K562 (cell line): ENCODE measurements around the gene VPS45. TPM values are rescaled to one million over a fixed set of nuclear protein-coding genes. Genes with fewer than 3 reads are reported as not detected.

Experiments used
- CTCFL ChIP-seq: IDR thresholded peaks from 2 replicates; pipeline ENCODE4 v1.6.1; 2011; ENCODE audit warnings: borderline replicate concordance, low read depth, mild to moderate bottlenecking, moderate library complexity, low read length; ENCODE audit not compliant: insufficient read depth, poor library complexity, severe bottlenecking
- EP400 ChIP-seq: fragments of 450-650 bp; IDR thresholded peaks from 2 replicates; pipeline ENCODE4 v1.6.1; 2017; ENCODE audit warnings: antibody characterized with exemption, mild to moderate bottlenecking, moderate library complexity
- HDAC2 ChIP-seq: fragments of 450-650 bp; IDR thresholded peaks from 2 replicates; pipeline ENCODE4 v1.6.1; 2016; ENCODE audit warnings: mild to moderate bottlenecking
- POLR2A ChIP-seq: fragments of 450-650 bp; conservative IDR thresholded peaks from 2 replicates; pipeline ENCODE4 v1.6.1; 2016
- POU5F1 ChIP-seq: fragments of 150-350 bp; IDR thresholded peaks from 2 replicates; pipeline ENCODE4 v1.6.1; 2014; ENCODE audit warnings: borderline replicate concordance, low read length, low read depth, mild to moderate bottlenecking; ENCODE audit not compliant: partially characterized antibody
- ZNF197 ChIP-seq: fragments of 200-800 bp; sonication (Bioruptor generic); IDR thresholded peaks from 2 replicates; pipeline ENCODE4 v1.6.1; 2016; ENCODE audit warnings: low read depth, missing genetic modification characterization, missing compliant biosample characterization
- ZNF395 ChIP-seq: fragments of 200-800 bp; sonication (Bioruptor generic); IDR thresholded peaks from 2 replicates; pipeline ENCODE4 v1.6.1; 2017; ENCODE audit warnings: missing genetic modification characterization, missing compliant biosample characterization
- polyA plus RNA-seq, 8 experiments: library from polyadenylated mRNA; depleted of rRNA in 4 of 8; stranded (reverse) in 5 of 8; unstranded in 3 of 8; fragments of >200 nt; fragmentation: Nextera tagmentation in 2 of 8; fragmentation: Illumina TruSeq in 1 of 8; extraction: Ambion mirVana in 2 of 8; extraction: Trizol in 1 of 8; gene quantifications; 2 replicates each; pipeline versions ENCODE4 v1.2.1 to v1.2.3, GENCODE V29; 2011 to 2014; ENCODE audit warnings: inconsistent platforms in 1 of 8, missing spikeins in 1 of 8
- total RNA-seq, 7 experiments: library from RNA; depleted of rRNA in 6 of 7; stranded (reverse); fragments of >200 nt in 6 of 7; fragmentation: Illumina TruSeq in 2 of 7; extraction: Trizol in 2 of 7; gene quantifications; 2 replicates each; pipeline versions ENCODE4 v1.2.1 to v1.2.3, GENCODE V29; 2011 to 2021; ENCODE audit warnings: low replicate concordance in 1 of 7
- TF ChIP-seq, protein P1 (sequence below), 2 experiments: fragments of 450-650 bp; formaldehyde crosslinking in 1 of 2; IDR thresholded peaks; 2 replicates each; pipeline versions ENCODE4 v1.4.0 to v1.6.1; 2014 to 2020; ENCODE audit warnings: mild to moderate bottlenecking in 2 of 2, borderline replicate concordance in 1 of 2, low read depth in 1 of 2

Gene VPS45
- total and polyA plus RNA-seq, 9 of the 15 experiments (the other 6 are each of a cell fraction or from before 2014, with no cell fraction given): 17.9 to 48.2 (median 34.4) TPM

GRCh38 chr1:150161747-150162581 is 94.4 kb downstream of the VPS45 start (continued):
- TF ChIP-seq, protein P1, sequence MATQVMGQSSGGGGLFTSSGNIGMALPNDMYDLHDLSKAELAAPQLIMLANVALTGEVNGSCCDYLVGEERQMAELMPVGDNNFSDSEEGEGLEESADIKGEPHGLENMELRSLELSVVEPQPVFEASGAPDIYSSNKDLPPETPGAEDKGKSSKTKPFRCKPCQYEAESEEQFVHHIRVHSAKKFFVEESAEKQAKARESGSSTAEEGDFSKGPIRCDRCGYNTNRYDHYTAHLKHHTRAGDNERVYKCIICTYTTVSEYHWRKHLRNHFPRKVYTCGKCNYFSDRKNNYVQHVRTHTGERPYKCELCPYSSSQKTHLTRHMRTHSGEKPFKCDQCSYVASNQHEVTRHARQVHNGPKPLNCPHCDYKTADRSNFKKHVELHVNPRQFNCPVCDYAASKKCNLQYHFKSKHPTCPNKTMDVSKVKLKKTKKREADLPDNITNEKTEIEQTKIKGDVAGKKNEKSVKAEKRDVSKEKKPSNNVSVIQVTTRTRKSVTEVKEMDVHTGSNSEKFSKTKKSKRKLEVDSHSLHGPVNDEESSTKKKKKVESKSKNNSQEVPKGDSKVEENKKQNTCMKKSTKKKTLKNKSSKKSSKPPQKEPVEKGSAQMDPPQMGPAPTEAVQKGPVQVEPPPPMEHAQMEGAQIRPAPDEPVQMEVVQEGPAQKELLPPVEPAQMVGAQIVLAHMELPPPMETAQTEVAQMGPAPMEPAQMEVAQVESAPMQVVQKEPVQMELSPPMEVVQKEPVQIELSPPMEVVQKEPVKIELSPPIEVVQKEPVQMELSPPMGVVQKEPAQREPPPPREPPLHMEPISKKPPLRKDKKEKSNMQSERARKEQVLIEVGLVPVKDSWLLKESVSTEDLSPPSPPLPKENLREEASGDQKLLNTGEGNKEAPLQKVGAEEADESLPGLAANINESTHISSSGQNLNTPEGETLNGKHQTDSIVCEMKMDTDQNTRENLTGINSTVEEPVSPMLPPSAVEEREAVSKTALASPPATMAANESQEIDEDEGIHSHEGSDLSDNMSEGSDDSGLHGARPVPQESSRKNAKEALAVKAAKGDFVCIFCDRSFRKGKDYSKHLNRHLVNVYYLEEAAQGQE (IDR thresholded peaks at IDR 0.05; ENCODE audit: borderline replicate concordance): peak; percentile 30; the same call in 1 of the 2 replicates
- TF ChIP-seq, protein P1 (CRISPR knock-in tag; IDR thresholded peaks at IDR 0.05; ENCODE audit: low read depth): no peak
- peak; percentile 43 for TF ChIP-seq CTCFL
- 0 out of 2 replicates have a peak, but pooled peaks have one; percentile 27 for TF ChIP-seq EP400
- TF ChIP-seq POLR2A: no peak
- TF ChIP-seq HDAC2: no peak
- 0 out of 2 replicates have a peak, but pooled peaks have one; percentile 40 for TF ChIP-seq ZNF197
- peak; percentile 67 for TF ChIP-seq ZNF395 (CRISPR knock-in tag)
- no peak for TF ChIP-seq POU5F1
- TF ChIP-seq, all 486 proteins: peak for 25
